Measurements from ENCODE around the gene LMF1. TPM values are rescaled to one million over a fixed set of nuclear protein-coding genes. Genes with fewer than 3 reads are reported as not detected.

The LMF1 gene
- total RNA-seq, 2 experiments from 2014 or later: 21.3 to 22.6 TPM

- CTCF ChIA-PET: no interaction called here
Observed at GRCh38 chr16:939311-939710, 31.5 kb downstream of the LMF1 start.

DNA sequence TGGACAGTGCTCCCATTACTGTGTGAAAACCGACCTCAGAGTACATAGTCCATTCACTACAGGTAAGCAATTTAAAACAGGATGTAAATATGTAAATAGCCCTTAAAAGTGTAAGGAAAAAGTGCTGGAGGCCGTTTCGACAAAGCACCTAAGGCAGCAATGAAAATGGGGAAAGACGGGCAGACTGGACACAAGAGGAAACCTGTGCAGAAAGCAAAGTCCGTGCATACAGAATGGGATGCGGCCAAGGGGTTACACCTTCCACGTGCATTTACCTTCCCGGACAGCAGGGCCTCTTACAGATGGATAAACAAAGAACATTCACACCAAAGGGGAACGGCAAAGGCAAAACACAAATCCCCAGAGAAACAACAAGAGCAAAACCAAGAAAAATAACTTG, 32.0 kb downstream of the LMF1 start:
- H3K4me1 Mint-ChIP-seq: no peaks in the 10 kb centered on the region

More at GRCh38 chr16:939311-939710, 31.5 kb downstream of the LMF1 start:
- no peak overlapping the region for H3K4me3 Mint-ChIP-seq
- no peak for DNase-seq
- POLR2A ChIA-PET: no interaction called here
- H3K9me3 Mint-ChIP-seq: peaks cover 14% of the 10 kb centered on the region
- H3K27ac Mint-ChIP-seq: no peak overlapping the region
- no peaks in the 10 kb centered on the region for H3K4me1 Mint-ChIP-seq
- H3K36me3 Mint-ChIP-seq (ENCODE audit: low read depth): peaks cover 14% of the 10 kb centered on the region
- no peaks in the 10 kb centered on the region for H3K27me3 Mint-ChIP-seq

GRCh38 chr16:938136-938535, 32.6 kb downstream of the LMF1 start:
- no peak for DNase-seq
- peaks cover 9% of the 10 kb centered on the region for H3K36me3 Mint-ChIP-seq (ENCODE audit: low read depth)
- H3K4me1 Mint-ChIP-seq: no peaks in the 10 kb centered on the region
- H3K4me3 Mint-ChIP-seq: no peak overlapping the region
- POLR2A ChIA-PET: no interaction called here
- H3K27ac Mint-ChIP-seq: no peak overlapping the region
- CTCF ChIA-PET: no interaction called here
- H3K9me3 Mint-ChIP-seq: peaks cover 10% of the 10 kb centered on the region
- H3K27me3 Mint-ChIP-seq: no peaks in the 10 kb centered on the region

More for the DNA sequence above, 32.0 kb downstream of the LMF1 start:
- Mint-ChIP-seq H3K9me3 (peaks cover 12% of the 10 kb centered on the region), H3K27ac (no peak overlapping the region), H3K4me3 (no peak overlapping the region), H3K36me3 (ENCODE audit: low read depth) (peaks cover 12% of the 10 kb centered on the region), H3K27me3 (no peaks in the 10 kb centered on the region)
- CTCF ChIA-PET: no interaction called here
- POLR2A ChIA-PET: no interaction called here
- DNase-seq: no peak

GRCh38 chr16:937723-938122, 33.1 kb downstream of the LMF1 start:
- Mint-ChIP-seq H3K4me1 (no peaks in the 10 kb centered on the region), H3K27ac (no peak overlapping the region), H3K27me3 (no peaks in the 10 kb centered on the region), H3K36me3 (ENCODE audit: low read depth) (peaks cover 8% of the 10 kb centered on the region), H3K9me3 (peaks cover 8% of the 10 kb centered on the region), H3K4me3 (no peak overlapping the region)
- DNase-seq: no peak
- CTCF ChIA-PET: interaction anchor here (1.3 kb wide), 1 partner anchor 27 kb away, joined by 6 read pairs; no protein-coding TSS in a partner anchor
- POLR2A ChIA-PET: no interaction called here

GRCh38 chr16:937311-937710, 33.5 kb downstream of the LMF1 start:
- no peak for DNase-seq
- Mint-ChIP-seq H3K27me3 (no peaks in the 10 kb centered on the region), H3K4me3 (no peak overlapping the region), H3K4me1 (no peaks in the 10 kb centered on the region), H3K9me3 (peaks cover 5% of the 10 kb centered on the region), H3K27ac (no peak overlapping the region), H3K36me3 (ENCODE audit: low read depth) (peaks cover 3% of the 10 kb centered on the region)
- CTCF ChIA-PET: interaction anchor here (1.3 kb wide), 1 partner anchor 27 kb away, joined by 6 read pairs; no protein-coding TSS in a partner anchor
- POLR2A ChIA-PET: interaction anchor here (0.8 kb wide), 1 partner anchor 45 kb away, joined by 3 read pairs; no protein-coding TSS in a partner anchor

DNA sequence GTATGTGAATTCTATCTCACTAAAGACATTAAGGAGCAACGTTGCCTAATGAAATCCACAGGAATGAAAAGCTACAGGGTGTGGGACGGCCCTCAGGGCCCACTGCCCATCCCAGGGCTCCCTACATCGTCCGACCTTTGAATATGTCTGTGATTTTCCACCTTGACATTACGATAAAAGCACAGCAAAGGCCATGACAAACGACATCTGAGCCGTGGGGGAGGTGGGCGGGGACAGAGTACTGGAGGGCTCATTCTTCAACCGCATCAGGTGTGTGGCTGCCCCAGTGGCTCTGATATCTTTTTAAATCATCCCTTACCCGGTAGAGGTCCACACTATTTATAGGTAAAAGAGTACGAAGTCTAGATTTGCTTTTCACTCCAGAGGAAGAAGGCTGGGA, 35.1 kb downstream of the LMF1 start:
- no peaks in the 10 kb centered on the region for H3K36me3 Mint-ChIP-seq (ENCODE audit: low read depth)
- H3K4me1 Mint-ChIP-seq: no peaks in the 10 kb centered on the region
- no peaks in the 10 kb centered on the region for H3K27me3 Mint-ChIP-seq
- no peak for DNase-seq
- no peaks in the 10 kb centered on the region for H3K9me3 Mint-ChIP-seq
- no peak overlapping the region for H3K27ac Mint-ChIP-seq
- no peak overlapping the region for H3K4me3 Mint-ChIP-seq
- POLR2A ChIA-PET: no interaction called here
- CTCF ChIA-PET: no interaction called here

DNA sequence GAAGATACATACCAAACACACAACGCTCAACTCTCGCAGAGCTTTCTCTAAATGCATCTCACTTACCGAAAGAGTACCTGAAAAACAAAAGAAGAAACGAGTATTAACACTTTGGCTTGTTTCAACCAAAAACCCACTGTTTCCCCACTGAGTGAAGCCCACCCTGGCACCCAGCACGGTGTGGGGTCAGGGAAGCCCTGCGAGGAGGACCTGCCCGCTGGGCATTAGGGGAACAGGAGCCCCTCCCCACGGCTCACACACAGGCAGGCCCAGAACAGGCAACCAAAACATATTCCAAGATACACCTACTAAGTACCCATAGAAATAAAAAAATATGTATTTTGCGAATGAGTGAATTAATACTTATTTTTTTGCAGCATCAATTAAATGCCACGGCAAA, 36.6 kb downstream of the LMF1 start:
- Mint-ChIP-seq H3K9me3 (no peaks in the 10 kb centered on the region), H3K27ac (no peak overlapping the region), H3K27me3 (no peaks in the 10 kb centered on the region), H3K4me3 (no peak overlapping the region), H3K4me1 (no peaks in the 10 kb centered on the region), H3K36me3 (ENCODE audit: low read depth) (no peaks in the 10 kb centered on the region)
- POLR2A ChIA-PET: no interaction called here
- CTCF ChIA-PET: no interaction called here
- DNase-seq: no peak

GRCh38 chr16:933581-933980, 37.2 kb downstream of the LMF1 start:
- Mint-ChIP-seq H3K27ac (no peak overlapping the region), H3K27me3 (no peaks in the 10 kb centered on the region), H3K4me1 (no peaks in the 10 kb centered on the region), H3K9me3 (no peaks in the 10 kb centered on the region), H3K4me3 (no peak overlapping the region), H3K36me3 (ENCODE audit: low read depth) (no peaks in the 10 kb centered on the region)
- POLR2A ChIA-PET: no interaction called here
- no peak for DNase-seq
- CTCF ChIA-PET: no interaction called here

- no peaks in the 10 kb centered on the region for H3K4me1 Mint-ChIP-seq
- DNase-seq: no peak
- no peak overlapping the region for H3K27ac Mint-ChIP-seq
- POLR2A ChIA-PET: no interaction called here
- H3K36me3 Mint-ChIP-seq (ENCODE audit: low read depth): no peaks in the 10 kb centered on the region
- no peaks in the 10 kb centered on the region for H3K27me3 Mint-ChIP-seq
- H3K9me3 Mint-ChIP-seq: no peaks in the 10 kb centered on the region
- CTCF ChIA-PET: no interaction called here
- H3K4me3 Mint-ChIP-seq: no peak overlapping the region
Observed at GRCh38 chr16:932831-933330, 37.9 kb downstream of the LMF1 start.

GRCh38 chr16:931626-932500, 38.9 kb downstream of the LMF1 start:
- Mint-ChIP-seq H3K4me3 (no peak overlapping the region), H3K4me1 (no peaks in the 10 kb centered on the region), H3K36me3 (ENCODE audit: low read depth) (no peaks in the 10 kb centered on the region), H3K27me3 (no peaks in the 10 kb centered on the region), H3K9me3 (no peaks in the 10 kb centered on the region), H3K27ac (no peak overlapping the region)
- no peak for DNase-seq
- ChIA-PET POLR2A (no interaction called here), CTCF (no interaction called here)

DNA sequence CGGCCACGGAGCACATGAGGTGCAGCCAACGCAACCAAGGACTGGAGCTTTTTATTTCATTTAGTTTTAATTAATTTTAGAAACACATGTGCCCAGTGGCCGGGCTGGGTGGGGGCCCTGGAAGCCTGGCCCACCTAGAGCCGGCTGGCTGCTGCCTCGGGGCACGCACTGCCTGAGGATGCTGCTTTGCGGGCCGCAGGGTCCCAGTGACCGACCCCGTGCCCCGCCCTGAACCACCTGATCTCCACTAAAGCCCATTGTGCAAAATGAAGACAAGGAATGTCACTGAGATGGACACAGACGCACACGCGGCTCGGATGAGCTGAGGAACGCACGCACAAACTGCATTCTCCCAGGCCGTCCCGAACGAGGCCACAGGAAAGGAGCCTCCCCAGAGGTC, 39.6 kb downstream of the LMF1 start:
- Mint-ChIP-seq H3K27me3 (no peaks in the 10 kb centered on the region), H3K4me1 (no peaks in the 10 kb centered on the region), H3K27ac (no peak overlapping the region), H3K4me3 (no peak overlapping the region), H3K9me3 (peaks cover 2% of the 10 kb centered on the region), H3K36me3 (ENCODE audit: low read depth) (peaks cover 2% of the 10 kb centered on the region)
- POLR2A ChIA-PET: no interaction called here
- DNase-seq: no peak
- CTCF ChIA-PET: no interaction called here

DNA sequence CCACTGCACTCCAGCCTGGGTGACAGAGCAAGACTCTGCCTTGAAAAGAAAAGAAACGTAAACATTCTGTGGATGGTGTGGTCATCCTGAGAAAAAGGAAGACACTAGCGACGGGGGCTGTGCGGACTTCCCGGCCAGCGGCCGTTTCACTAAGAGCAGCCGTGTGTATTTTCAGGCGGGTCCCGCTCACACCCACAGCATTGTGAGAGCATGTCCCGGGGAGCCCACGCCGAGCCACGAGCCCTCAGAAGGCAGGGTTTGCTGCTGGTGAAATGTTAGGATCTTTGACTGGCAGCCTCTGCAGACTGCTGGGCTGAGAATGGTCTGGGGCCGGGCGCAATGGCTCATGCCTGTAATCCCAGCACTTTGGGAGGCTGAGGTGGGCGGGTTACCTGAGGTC, 40.3 kb downstream of the LMF1 start:
- Mint-ChIP-seq H3K4me3 (no peak overlapping the region), H3K9me3 (peaks cover 7% of the 10 kb centered on the region), H3K27me3 (no peaks in the 10 kb centered on the region), H3K36me3 (ENCODE audit: low read depth) (peaks cover 4% of the 10 kb centered on the region), H3K4me1 (no peaks in the 10 kb centered on the region), H3K27ac (no peak overlapping the region)
- POLR2A ChIA-PET: no interaction called here
- CTCF ChIA-PET: no interaction called here
- no peak for DNase-seq

DNA sequence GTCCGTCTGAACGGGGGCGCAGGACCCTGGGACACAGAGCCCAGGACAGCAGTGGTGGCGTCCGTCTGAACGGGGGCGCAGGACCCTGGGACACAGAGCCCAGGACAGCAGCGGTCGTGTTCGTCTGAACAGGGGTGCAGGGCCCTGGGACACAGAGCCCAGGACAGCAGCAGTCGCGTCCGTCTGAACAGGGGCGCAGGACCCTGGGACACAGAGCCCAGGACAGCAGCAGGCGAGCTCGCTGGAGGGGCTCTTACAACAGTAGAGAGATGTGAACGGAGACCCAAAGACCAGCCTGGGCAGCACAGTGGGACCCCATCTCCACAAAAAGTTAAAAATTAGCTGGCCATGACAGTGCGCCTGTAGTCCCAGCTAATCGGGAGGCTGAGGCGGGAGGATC, 40.7 kb downstream of the LMF1 start:
- Mint-ChIP-seq H3K27me3 (no peaks in the 10 kb centered on the region), H3K4me1 (no peaks in the 10 kb centered on the region), H3K36me3 (ENCODE audit: low read depth) (peaks cover 4% of the 10 kb centered on the region), H3K27ac (no peak overlapping the region), H3K4me3 (no peak overlapping the region), H3K9me3 (peaks cover 7% of the 10 kb centered on the region)
- DNase-seq: no peak
- CTCF ChIA-PET: no interaction called here
- POLR2A ChIA-PET: no interaction called here

Measured in activated CD4-positive, alpha-beta memory T cell treated with anti-CD3 and anti-CD28 coated beads, Interleukin-2, amount 10 ng/mL, durations not matched to agents 7 days and 5 days (primary cell).